ENCODE data around the gene LGMN. TPM values are rescaled to one million over a fixed set of nuclear protein-coding genes. Genes with fewer than 3 reads are reported as not detected.
A peak's percentile ranks its signal among the peaks of the same experiment; 100 is the strongest.

The LGMN gene
- 35.3 and 37.0 TPM in 2 replicates for total RNA-seq
- long read RNA-seq, transcript LGMN-216 (13 exons, 1,797 nt), result minor isoform, 5 of 144 reads
- long read RNA-seq, transcript LGMN-211 (12 exons, 1,728 nt), result minor isoform, 12 of 144 reads
- long read RNA-seq, transcript LGMN-201 (14 exons, 2,055 nt), result major isoform, 104 of 144 reads
- long read RNA-seq, partial matches to known transcripts, result 2 of 144 reads
- long read RNA-seq, other reads (novel, unspliced or antisense), result 19 of 144 reads

DNA sequence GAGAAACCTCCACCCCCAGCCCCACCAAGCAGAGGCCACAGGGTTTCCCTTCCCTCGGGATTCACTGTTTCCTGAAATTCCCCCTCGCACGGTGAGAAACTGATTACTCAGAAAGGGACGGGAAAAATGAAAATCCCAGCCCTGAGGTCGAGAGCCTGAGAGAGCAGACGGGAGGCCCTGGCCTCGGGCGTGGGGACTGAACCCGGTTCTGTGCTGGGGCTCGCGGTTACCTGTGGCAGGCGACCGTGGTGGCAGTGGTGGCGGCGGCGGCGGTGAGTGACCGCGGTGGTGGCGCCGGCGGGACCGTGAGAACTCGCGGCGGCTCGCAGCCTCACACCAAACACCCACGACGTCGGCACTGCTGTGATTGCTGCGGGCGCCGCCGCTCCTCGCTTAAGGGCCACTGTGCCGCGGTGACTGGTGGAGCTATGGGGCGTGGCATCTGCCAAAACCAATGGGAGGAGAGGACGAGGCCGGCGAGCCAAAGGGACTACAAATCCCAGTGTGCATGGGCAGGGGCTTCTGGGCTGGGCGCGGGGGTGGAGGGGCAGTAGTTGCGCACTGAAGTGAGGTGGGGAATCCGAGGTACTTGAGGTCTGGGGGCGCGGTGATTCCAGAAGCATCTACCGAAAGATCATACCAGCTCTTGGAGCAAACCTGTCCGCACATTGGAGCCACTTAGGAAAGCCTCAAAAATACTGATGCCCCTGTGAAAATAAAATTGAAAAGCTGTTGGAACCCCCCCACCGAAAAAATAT is at the start of gene LGMN:
Gene LGMN, minus strand, starts transcription at position 369 of the 758 bp plus-strand sequence. CDS start 15,841 bp downstream, outside the sequence.
- Mint-ChIP-seq H3K27me3 (ENCODE audit: low read depth) (no peaks in the 10 kb centered on the region), H3K4me3 (peak within 1 kb of the TSS; percentile 94), H3K27ac (ENCODE audit: unreplicated experiment) (peak within 1 kb of the TSS; percentile 77), H3K9me3 (no peaks in the 10 kb centered on the region), H3K36me3 (ENCODE audit: low read depth) (no peaks in the 10 kb centered on the region), H3K4me1 (peaks cover 22% of the 10 kb centered on the region)
- peak; percentile 88 for DNase-seq (ENCODE audit: low read depth, low spot score)
- TF ChIP-seq, protein P1, sequence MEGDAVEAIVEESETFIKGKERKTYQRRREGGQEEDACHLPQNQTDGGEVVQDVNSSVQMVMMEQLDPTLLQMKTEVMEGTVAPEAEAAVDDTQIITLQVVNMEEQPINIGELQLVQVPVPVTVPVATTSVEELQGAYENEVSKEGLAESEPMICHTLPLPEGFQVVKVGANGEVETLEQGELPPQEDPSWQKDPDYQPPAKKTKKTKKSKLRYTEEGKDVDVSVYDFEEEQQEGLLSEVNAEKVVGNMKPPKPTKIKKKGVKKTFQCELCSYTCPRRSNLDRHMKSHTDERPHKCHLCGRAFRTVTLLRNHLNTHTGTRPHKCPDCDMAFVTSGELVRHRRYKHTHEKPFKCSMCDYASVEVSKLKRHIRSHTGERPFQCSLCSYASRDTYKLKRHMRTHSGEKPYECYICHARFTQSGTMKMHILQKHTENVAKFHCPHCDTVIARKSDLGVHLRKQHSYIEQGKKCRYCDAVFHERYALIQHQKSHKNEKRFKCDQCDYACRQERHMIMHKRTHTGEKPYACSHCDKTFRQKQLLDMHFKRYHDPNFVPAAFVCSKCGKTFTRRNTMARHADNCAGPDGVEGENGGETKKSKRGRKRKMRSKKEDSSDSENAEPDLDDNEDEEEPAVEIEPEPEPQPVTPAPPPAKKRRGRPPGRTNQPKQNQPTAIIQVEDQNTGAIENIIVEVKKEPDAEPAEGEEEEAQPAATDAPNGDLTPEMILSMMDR (conservative IDR thresholded peaks at IDR 0.05), result no peak

DNA sequence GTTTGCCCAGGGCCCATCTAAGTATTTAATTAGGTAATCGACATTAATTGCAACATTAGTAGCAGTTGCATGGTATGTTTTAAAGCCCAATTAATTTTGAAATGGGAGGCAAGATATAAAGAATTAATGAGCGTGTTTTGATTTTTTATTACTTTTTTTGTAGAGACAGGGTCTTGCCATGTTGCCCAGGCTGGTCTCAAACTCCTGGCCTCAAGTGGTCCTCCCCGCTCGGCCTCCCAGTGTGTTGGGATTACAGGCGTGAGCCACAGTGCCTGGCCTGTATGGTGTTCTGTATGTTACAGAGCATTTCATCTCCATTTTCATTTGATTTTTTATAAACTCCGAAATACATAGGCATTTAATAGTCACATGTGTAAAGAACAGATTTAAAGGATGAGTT is 46.5 kb upstream of the LGMN start:
- TF ChIP-seq, protein P1 (conservative IDR thresholded peaks at IDR 0.05), result no peak
- H3K9me3 Mint-ChIP-seq, result peaks cover 9% of the 10 kb centered on the region
- H3K27me3 Mint-ChIP-seq (ENCODE audit: low read depth), result peaks cover 15% of the 10 kb centered on the region
- H3K4me1 Mint-ChIP-seq, result peaks cover 17% of the 10 kb centered on the region
- H3K36me3 Mint-ChIP-seq (ENCODE audit: low read depth), result peaks cover 3% of the 10 kb centered on the region
- no peak for DNase-seq (ENCODE audit: low read depth, low spot score)
- H3K27ac Mint-ChIP-seq (ENCODE audit: unreplicated experiment), result peak overlapping the region; percentile 84
- H3K4me3 Mint-ChIP-seq, result peak overlapping the region; percentile 95

DNA sequence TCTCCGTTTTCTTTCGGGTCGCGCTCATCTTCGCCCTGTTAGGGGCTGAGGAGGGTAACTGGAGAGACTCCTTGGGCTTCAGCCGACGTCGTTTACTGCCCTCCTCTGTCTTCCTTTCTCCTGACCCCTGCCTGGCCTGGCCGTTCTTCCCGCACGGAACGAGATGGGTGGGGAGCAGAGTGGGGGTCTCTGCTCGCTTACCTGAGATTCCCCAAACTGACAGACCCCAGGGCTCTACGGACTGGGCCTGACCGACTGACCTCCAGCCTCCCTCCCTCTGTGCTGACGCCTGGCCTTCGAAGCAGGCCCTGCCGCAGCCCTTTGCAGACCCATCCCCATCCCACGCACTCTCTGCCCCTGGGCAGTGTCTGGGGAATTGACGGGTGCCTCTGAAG is 46.1 kb upstream of the LGMN start:
- H3K36me3 Mint-ChIP-seq (ENCODE audit: low read depth), result peaks cover 3% of the 10 kb centered on the region
- TF ChIP-seq, protein P1 (conservative IDR thresholded peaks at IDR 0.05), result no peak
- H3K27ac Mint-ChIP-seq (ENCODE audit: unreplicated experiment), result peak overlapping the region; percentile 84
- DNase-seq (ENCODE audit: low read depth, low spot score), result no peak
- peaks cover 12% of the 10 kb centered on the region for H3K9me3 Mint-ChIP-seq
- peaks cover 17% of the 10 kb centered on the region for H3K4me1 Mint-ChIP-seq
- peak overlapping the region; percentile 95 for H3K4me3 Mint-ChIP-seq
- H3K27me3 Mint-ChIP-seq (ENCODE audit: low read depth), result peaks cover 18% of the 10 kb centered on the region

DNA sequence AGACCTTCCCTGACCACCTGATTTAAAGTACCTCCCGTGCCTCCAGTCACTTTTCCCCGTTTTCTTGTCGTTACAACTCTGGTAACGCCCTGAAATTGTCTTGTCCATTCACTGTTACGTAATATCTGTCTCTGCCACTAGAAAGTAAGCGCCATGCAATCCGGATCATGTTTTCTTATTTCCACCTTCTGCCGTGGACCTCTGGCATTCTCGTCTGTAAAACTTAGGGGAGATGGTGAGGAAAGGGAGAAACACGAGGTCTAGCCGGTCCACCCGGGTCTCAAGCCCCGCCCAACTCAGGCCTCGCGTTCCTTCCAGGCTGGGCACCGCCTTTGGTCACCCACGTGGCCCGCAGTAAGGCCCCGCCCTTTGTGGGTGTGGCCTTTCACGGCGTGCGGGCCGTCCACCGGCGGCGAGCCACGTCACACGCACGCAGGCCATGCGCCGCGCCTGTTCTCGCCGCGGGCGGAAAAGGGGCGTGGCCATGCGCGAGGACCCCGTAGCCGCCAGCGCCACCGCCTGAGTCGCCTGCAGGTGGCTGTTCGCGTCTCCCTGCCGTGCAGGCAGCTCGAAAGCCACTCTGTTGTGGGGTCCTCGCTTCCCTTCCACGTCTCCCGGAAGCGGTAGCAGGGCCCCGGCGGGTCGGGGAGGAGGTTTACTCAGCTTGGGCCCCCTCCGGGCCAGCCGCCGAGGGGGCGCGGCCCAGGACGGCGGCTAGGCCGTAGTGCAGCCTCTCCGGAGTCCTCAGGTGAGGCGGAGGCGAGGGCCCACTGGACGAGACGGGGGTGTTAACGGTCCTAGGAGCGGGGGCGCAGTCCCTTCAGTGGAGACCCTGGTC is 45.5 kb upstream of the LGMN start, which contains the start of gene GOLGA5:
Gene GOLGA5, plus strand, starts transcription at position 597 of the 838 bp plus-strand sequence. CDS start 3,133 bp downstream, outside the sequence.
- peaks cover 17% of the 10 kb centered on the region for H3K9me3 Mint-ChIP-seq
- peak within 1 kb of the TSS; percentile 84 for H3K27ac Mint-ChIP-seq (ENCODE audit: unreplicated experiment)
- peak within 1 kb of the TSS; percentile 95 for H3K4me3 Mint-ChIP-seq
- TF ChIP-seq, protein P1 (conservative IDR thresholded peaks at IDR 0.05), result no peak
- peak; percentile 99 for DNase-seq (ENCODE audit: low read depth, low spot score)
- peaks cover 17% of the 10 kb centered on the region for H3K4me1 Mint-ChIP-seq
- peaks cover 3% of the 10 kb centered on the region for H3K36me3 Mint-ChIP-seq (ENCODE audit: low read depth)
- peaks cover 19% of the 10 kb centered on the region for H3K27me3 Mint-ChIP-seq (ENCODE audit: low read depth)

DNA sequence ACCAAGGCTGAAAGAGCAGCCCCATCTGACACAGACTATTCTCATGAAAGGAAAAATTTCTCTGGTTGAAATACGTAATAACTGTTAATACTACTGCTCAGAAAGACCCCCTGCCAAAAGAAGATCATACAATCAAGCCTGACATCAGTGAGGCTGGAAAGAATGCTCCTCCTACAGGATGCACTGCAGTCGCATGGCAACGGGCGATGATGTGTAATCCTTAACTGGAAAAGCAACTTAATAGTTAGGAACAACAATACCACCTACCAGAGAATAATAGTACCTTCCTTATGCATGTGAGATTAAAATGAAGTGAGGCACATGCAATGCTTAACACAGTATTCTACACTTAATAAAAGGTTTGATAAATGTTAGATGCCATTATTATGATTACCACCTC is 44.5 kb upstream of the LGMN start:
- H3K36me3 Mint-ChIP-seq (ENCODE audit: low read depth), result peaks cover 3% of the 10 kb centered on the region
- H3K9me3 Mint-ChIP-seq, result peaks cover 17% of the 10 kb centered on the region
- H3K27ac Mint-ChIP-seq (ENCODE audit: unreplicated experiment), result no peak overlapping the region
- peaks cover 21% of the 10 kb centered on the region for H3K27me3 Mint-ChIP-seq (ENCODE audit: low read depth)
- peak overlapping the region; percentile 95 for H3K4me3 Mint-ChIP-seq
- TF ChIP-seq, protein P1 (conservative IDR thresholded peaks at IDR 0.05), result no peak
- DNase-seq (ENCODE audit: low read depth, low spot score), result no peak
- H3K4me1 Mint-ChIP-seq, result peaks cover 17% of the 10 kb centered on the region

Measured in neural crest cell (in vitro differentiated cells).